Measurements from ENCODE around the gene COL4A2. TPM values are rescaled to one million over a fixed set of nuclear protein-coding genes. Genes with fewer than 3 reads are reported as not detected.

COL4A2 gene
- total RNA-seq, 4 donors from 2014 or later, result 97.6 to 193 (median 131) TPM

DNA sequence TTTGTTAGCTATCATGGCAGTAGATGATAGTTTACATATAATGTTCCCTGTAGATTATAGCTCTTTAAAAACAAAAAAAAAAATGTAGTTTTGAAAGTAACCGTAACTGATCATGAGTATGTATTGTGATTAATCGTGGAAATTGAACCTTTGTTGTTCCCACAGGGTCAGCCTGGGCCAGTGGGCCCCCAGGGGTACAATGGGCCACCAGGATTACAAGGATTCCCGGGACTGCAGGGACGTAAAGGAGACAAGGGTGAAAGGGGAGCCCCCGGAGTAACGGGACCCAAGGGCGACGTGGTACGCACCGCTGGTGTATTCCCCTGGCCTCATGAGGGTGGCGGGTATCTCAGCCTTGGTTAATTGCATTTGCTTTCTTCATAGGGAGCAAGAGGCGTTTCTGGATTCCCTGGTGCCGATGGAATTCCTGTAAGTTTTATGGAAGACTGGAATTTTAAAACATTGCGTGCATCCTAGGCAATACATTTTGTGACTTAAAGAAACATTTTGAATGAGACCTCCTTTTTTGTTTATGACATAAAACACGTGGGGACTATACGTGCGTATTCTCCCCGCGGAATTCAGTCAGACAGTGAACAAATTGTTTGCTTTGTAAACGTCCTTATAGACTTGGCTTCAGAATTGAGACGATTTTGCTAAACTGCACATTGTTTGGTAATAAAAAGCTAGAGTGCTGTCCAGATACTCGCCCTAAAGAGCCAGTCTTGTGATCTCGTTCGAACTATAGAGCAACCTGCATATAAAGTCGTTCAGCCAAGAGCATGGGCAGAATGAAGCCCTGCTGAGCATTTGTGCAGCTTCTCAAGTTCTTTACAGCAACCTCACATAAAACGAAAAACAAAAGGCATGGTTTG lies 117.7 kb downstream of the COL4A2 start:
- no peaks in the 10 kb centered on the region for H3K9me3 ChIP-seq
- H3K27ac ChIP-seq, result no peak overlapping the region
- H3K27me3 ChIP-seq, result no peaks in the 10 kb centered on the region
- WGBS, 2 donors, result 80 to 81% methylated on average over 26 of the region's 26 CpGs
- TF ChIP-seq, protein P1, sequence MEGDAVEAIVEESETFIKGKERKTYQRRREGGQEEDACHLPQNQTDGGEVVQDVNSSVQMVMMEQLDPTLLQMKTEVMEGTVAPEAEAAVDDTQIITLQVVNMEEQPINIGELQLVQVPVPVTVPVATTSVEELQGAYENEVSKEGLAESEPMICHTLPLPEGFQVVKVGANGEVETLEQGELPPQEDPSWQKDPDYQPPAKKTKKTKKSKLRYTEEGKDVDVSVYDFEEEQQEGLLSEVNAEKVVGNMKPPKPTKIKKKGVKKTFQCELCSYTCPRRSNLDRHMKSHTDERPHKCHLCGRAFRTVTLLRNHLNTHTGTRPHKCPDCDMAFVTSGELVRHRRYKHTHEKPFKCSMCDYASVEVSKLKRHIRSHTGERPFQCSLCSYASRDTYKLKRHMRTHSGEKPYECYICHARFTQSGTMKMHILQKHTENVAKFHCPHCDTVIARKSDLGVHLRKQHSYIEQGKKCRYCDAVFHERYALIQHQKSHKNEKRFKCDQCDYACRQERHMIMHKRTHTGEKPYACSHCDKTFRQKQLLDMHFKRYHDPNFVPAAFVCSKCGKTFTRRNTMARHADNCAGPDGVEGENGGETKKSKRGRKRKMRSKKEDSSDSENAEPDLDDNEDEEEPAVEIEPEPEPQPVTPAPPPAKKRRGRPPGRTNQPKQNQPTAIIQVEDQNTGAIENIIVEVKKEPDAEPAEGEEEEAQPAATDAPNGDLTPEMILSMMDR (IDR thresholded peaks at IDR 0.05), result no peak
- no peak for TF ChIP-seq POLR2A (IDR thresholded peaks at IDR 0.05)
- H3K4me1 ChIP-seq, result peaks cover 0 to 16% of the 10 kb centered on the region in 2 donors
- H3K36me3 ChIP-seq, result no peaks in the 10 kb centered on the region
- intact Hi-C loops (cut with DNase I), result no loop called here
- DNase-seq, result no peak
- no peak overlapping the region for H3K4me3 ChIP-seq (replicated peaks in 1 of 3)

DNA sequence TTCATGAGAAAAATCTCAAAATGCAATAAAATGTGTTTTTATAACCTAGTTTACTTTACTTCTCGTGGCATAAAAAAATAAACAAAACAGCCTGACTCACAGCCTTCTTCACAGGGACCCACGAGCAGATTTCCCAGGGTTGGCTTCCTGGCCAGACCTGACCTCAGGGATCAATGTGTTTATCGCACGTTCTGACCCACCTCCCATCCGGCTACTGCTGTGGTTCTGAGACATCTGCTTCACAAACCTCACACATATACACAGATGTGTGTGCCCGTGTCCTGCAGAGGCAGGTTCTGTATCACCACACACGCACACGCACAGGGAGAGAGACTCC lies 118.3 kb downstream of the COL4A2 start:
- TF ChIP-seq POLR2A (IDR thresholded peaks at IDR 0.05), result no peak
- TF ChIP-seq, protein P1 (IDR thresholded peaks at IDR 0.05), result no peak
- Histone ChIP-seq H3K4me1 (peaks cover 0 to 16% of the 10 kb centered on the region in 2 donors), H3K9me3 (no peaks in the 10 kb centered on the region), H3K36me3 (peaks cover 0 to 2% of the 10 kb centered on the region in 2 donors), H3K4me3 (replicated peaks in 1 of 3) (no peak overlapping the region), H3K27me3 (no peaks in the 10 kb centered on the region), H3K27ac (no peak overlapping the region)
- 87% methylated on average over 8 of the region's 8 CpGs for WGBS, 2 donors
- no peak for DNase-seq
- intact Hi-C loops (cut with DNase I), result no loop called here

DNA sequence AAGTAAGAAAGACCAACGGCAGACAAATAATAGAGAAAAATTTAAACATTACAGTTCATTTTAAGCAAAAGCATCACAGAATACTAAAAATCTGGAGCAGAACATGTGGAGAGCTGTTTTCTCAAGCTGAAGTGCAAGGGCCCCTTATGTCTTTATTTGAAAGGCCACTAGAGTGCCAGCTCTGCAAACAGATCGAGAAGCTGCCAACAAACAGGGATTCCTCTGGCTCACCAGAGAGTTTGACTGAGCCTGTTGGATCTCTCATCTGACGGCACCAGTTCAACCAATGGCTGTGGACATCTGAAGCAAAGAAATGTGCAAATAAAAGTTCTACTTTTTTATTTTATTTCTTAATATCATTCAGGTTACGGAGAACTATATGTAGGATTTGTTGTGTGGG lies 119.7 kb downstream of the COL4A2 start:
- H3K27me3 ChIP-seq, result no peaks in the 10 kb centered on the region
- H3K27ac ChIP-seq, result peak overlapping the region in 1 of 3 donors; percentile 7
- TF ChIP-seq, protein P1 (IDR thresholded peaks at IDR 0.05), result no peak
- TF ChIP-seq POLR2A (IDR thresholded peaks at IDR 0.05), result no peak
- intact Hi-C loops (cut with DNase I), result no loop called here
- peak; percentile 75 to 77 for DNase-seq
- no peak overlapping the region for H3K4me3 ChIP-seq (replicated peaks in 1 of 3)
- 39 to 41% methylated on average over 4 of the region's 4 CpGs for WGBS, 2 donors
- H3K4me1 ChIP-seq, result peaks cover 0 to 16% of the 10 kb centered on the region in 2 donors
- no peaks in the 10 kb centered on the region for H3K9me3 ChIP-seq
- H3K36me3 ChIP-seq, result peaks cover 0 to 13% of the 10 kb centered on the region in 2 donors

DNA sequence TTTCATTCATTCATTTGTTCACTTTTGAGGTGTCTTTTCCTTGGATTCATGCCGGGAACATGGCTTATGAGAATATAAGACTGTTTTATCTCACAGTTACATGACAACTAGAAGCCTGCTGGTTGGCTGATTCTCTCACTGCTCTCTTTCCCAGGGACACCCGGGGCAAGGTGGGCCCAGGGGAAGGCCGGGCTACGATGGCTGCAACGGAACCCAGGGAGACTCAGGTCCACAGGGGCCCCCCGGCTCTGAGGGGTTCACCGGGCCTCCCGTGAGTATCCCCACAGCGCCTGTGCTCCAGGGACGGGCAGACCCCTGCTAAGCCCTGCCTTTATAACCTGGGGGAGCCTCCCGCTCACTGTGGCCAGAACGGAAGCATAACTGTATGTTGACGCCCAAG lies 121.2 kb downstream of the COL4A2 start:
- WGBS, 2 donors, result 95 to 98% methylated on average over 13 of the region's 13 CpGs
- DNase-seq, result no peak
- H3K4me1 ChIP-seq, result peaks cover 0 to 23% of the 10 kb centered on the region in 2 donors
- intact Hi-C loops (cut with DNase I), result no loop called here
- no peaks in the 10 kb centered on the region for H3K27me3 ChIP-seq
- no peak overlapping the region for H3K4me3 ChIP-seq (replicated peaks in 1 of 3)
- H3K27ac ChIP-seq, result no peak overlapping the region
- peaks cover 0 to 17% of the 10 kb centered on the region in 2 donors for H3K36me3 ChIP-seq
- TF ChIP-seq POLR2A (IDR thresholded peaks at IDR 0.05), result no peak
- TF ChIP-seq, protein P1 (IDR thresholded peaks at IDR 0.05), result no peak
- no peaks in the 10 kb centered on the region for H3K9me3 ChIP-seq
